Parathyroid adenoma (tissue), 2 donors: ENCODE measurements around the gene MND1.

Experiments
- H2AFZ ChIP-seq: fragments of 300-600 bp; sonication (generic); one replicate; pipeline ENCODE4 v1.7.0; 2017; ENCODE audit warnings: antibody characterized with exemption, mild to moderate bottlenecking
- H3K27ac ChIP-seq: fragments of 300-600 bp; sonication (generic); one replicate; pipeline ENCODE4 v1.7.0; 2017
- H3K27me3 ChIP-seq: fragments of 300-600 bp; sonication (generic); one replicate; pipeline ENCODE4 v1.7.0; 2017; ENCODE audit warnings: low read length; ENCODE audit not compliant: control insufficient read depth, insufficient read depth
- H3K36me3 ChIP-seq: fragments of 300-600 bp; sonication (generic); one replicate; pipeline ENCODE4 v1.7.0; 2017; ENCODE audit warnings: low read length; ENCODE audit not compliant: control insufficient read depth, insufficient read depth
- H3K4me1 ChIP-seq: fragments of 300-600 bp; sonication (generic); one replicate; pipeline ENCODE4 v1.7.0; 2017; ENCODE audit warnings: control low read depth
- H3K4me2 ChIP-seq: fragments of 300-600 bp; sonication (generic); one replicate; pipeline ENCODE4 v1.7.0; 2017; ENCODE audit warnings: low read length
- H3K4me3 ChIP-seq: fragments of 300-600 bp; sonication (generic); one replicate; pipeline ENCODE4 v1.7.0; 2017; ENCODE audit warnings: low read depth, low read length
- H3K79me2 ChIP-seq: fragments of 300-600 bp; sonication (generic); one replicate; pipeline ENCODE4 v1.7.0; 2017; ENCODE audit warnings: control low read depth
- H3K9ac ChIP-seq: fragments of 300-600 bp; sonication (generic); one replicate; pipeline ENCODE4 v1.7.0; 2017; ENCODE audit warnings: mild to moderate bottlenecking
- H3K9me3 ChIP-seq: fragments of 300-600 bp; sonication (generic); one replicate; pipeline ENCODE4 v1.7.0; 2017; ENCODE audit warnings: low read length; ENCODE audit not compliant: control insufficient read depth
- TF ChIP-seq, protein P1 (sequence below): fragments of 300-600 bp; sonication (generic); IDR thresholded peaks from one replicate; pipeline ENCODE4 v1.7.0; 2017; ENCODE audit warnings: antibody characterized with exemption, mild to moderate bottlenecking
- donor health status: primary hyperparathyroidism.

Gene MND1

DNA sequence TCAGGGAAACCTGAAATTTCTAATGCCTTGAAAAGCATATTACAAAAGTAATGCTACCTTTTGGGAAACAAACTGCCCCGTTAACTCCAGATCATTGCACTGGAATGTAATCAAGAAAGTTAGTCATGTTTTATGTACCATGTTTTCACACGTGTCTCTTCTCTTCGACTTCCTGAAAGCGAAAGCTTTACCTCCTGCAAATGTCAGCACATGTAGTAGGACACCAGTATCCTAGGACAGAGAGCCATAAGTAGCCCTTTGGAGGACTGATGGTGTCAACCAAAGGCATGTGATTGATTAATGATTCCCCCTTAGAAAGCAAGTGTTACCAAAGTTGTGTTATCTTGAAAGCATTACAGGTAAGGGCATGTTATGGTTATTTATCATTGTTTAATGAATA is 8.8 kb upstream of the MND1 start:
- H3K4me2 ChIP-seq, result no peak overlapping the region
- no peaks in the 10 kb centered on the region for H3K9me3 ChIP-seq
- no peaks in the 10 kb centered on the region for H3K79me2 ChIP-seq
- no peaks in the 10 kb centered on the region for H3K27me3 ChIP-seq
- no peak overlapping the region for H2AFZ ChIP-seq
- H3K4me1 ChIP-seq, result no peaks in the 10 kb centered on the region
- no peak overlapping the region for H3K9ac ChIP-seq
- no peaks in the 10 kb centered on the region for H3K36me3 ChIP-seq
- H3K4me3 ChIP-seq, result no peak overlapping the region
- no peak overlapping the region for H3K27ac ChIP-seq
- TF ChIP-seq, protein P1, sequence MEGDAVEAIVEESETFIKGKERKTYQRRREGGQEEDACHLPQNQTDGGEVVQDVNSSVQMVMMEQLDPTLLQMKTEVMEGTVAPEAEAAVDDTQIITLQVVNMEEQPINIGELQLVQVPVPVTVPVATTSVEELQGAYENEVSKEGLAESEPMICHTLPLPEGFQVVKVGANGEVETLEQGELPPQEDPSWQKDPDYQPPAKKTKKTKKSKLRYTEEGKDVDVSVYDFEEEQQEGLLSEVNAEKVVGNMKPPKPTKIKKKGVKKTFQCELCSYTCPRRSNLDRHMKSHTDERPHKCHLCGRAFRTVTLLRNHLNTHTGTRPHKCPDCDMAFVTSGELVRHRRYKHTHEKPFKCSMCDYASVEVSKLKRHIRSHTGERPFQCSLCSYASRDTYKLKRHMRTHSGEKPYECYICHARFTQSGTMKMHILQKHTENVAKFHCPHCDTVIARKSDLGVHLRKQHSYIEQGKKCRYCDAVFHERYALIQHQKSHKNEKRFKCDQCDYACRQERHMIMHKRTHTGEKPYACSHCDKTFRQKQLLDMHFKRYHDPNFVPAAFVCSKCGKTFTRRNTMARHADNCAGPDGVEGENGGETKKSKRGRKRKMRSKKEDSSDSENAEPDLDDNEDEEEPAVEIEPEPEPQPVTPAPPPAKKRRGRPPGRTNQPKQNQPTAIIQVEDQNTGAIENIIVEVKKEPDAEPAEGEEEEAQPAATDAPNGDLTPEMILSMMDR, result no peak

DNA sequence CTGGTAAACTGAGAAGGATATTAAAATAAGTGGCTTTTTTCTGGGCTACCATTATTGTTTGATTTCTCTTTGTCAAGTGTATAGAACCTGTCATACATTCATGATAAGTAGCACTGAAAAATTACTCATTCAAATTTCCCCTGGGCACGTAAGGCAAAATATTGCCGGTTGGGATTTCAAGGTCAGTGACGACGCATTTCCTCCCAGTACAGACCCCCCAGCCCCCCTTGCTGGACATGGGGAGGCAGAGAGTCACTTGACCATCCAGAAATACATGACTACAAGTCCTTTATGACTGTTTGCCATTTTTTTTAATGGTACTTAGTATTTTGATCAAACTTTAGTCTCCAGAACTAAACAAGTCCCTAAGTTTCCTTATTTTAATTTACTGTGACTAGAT is 6.8 kb upstream of the MND1 start:
- Histone ChIP-seq H3K9me3 (no peaks in the 10 kb centered on the region), H3K4me1 (no peaks in the 10 kb centered on the region), H3K27me3 (no peaks in the 10 kb centered on the region), H3K4me3 (no peak overlapping the region), H3K79me2 (no peaks in the 10 kb centered on the region), H3K27ac (no peak overlapping the region), H3K9ac (no peak overlapping the region), H2AFZ (no peak overlapping the region), H3K36me3 (no peaks in the 10 kb centered on the region), H3K4me2 (no peak overlapping the region)
- TF ChIP-seq, protein P1, result no peak

DNA sequence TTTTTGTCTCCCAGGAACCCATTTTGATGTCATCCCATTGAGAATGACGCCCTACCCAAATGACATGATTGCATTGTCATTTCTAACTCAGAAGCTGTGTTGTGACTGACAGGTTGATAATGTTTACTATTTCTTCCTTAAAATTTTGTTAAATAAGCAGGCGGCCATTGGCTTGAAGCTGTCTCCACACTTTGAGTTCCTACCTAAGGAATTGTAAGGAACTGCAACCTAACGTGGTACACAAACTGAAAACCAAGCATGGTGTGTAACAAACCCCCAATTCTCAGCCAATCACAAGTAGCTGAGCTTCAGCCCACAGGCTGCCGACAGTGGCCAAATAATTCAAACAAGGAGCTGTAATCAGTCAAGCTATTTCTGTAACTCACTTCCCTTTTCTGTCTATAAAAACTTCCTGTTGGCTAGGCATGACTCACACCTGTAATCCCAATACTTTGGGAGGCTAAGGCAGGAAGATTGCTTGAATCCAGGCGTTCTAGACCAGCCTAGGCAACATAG is 2.9 kb upstream of the MND1 start:
- no peak overlapping the region for H2AFZ ChIP-seq
- no peaks in the 10 kb centered on the region for H3K27me3 ChIP-seq
- no peak overlapping the region for H3K9ac ChIP-seq
- H3K4me2 ChIP-seq, result no peak overlapping the region
- H3K27ac ChIP-seq, result no peak overlapping the region
- H3K4me1 ChIP-seq, result no peaks in the 10 kb centered on the region
- H3K79me2 ChIP-seq, result no peaks in the 10 kb centered on the region
- TF ChIP-seq, protein P1, result no peak
- H3K4me3 ChIP-seq, result no peak overlapping the region
- H3K9me3 ChIP-seq, result no peaks in the 10 kb centered on the region
- H3K36me3 ChIP-seq, result no peaks in the 10 kb centered on the region

DNA sequence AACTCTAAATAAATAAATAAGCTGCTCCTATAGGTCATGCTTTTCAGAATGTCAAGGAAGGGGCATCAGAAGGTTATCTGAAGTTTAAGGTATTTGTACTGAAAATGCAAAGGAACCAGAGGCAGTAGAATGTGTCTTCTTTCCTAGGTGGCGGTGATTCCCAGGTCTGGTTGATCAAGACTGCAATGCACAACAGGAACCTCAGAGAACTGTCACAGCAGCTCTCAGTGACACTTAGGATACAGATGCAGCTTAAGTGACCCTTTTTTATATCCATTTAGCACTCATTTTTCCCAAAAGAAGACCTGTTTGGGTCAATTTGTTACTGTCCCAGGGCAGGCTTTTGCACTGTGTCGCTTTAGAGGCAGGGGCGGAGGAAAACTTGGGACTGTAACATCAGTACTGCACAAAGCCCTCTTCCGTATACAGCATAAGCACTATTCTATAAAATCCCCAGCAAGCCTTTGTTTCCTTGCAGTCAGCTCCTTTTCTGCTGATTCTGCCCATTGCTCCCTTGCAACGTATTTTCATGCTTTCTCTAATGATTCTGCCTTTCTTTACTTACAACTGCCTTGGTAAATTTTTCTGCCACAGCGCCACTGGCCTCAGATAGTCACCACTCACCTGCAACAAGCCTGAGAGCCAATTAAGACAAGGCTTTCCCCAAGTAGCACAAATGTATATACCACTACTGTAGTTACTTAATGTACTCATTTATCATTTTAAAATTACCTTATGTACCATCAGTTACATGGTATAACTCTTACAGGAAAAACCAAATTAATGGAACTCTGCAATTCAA is 1.5 kb upstream of the MND1 start:
- no peaks in the 10 kb centered on the region for H3K79me2 ChIP-seq
- H3K4me3 ChIP-seq, result no peak overlapping the region
- no peak overlapping the region for H3K9ac ChIP-seq
- TF ChIP-seq, protein P1, result no peak
- no peak overlapping the region for H3K4me2 ChIP-seq
- no peak overlapping the region for H3K27ac ChIP-seq
- no peaks in the 10 kb centered on the region for H3K27me3 ChIP-seq
- H2AFZ ChIP-seq, result no peak overlapping the region
- no peaks in the 10 kb centered on the region for H3K36me3 ChIP-seq
- no peaks in the 10 kb centered on the region for H3K9me3 ChIP-seq
- no peaks in the 10 kb centered on the region for H3K4me1 ChIP-seq
